ENCODE results near the gene LILRB4.
A peak's percentile ranks its signal among the peaks of the same experiment; 100 is the strongest.
"Not testable (repeated sequence)": the region's sequence is repeated elsewhere in the genome, so short reads cannot be mapped to it uniquely, and the experiment has no call there.

The LILRB4 gene

GRCh38 chr19:54662730-54663129 lies at the start of gene LILRB4:
Gene LILRB4 (plus strand): TSS chr19:54662985. CDS start chr19:54663034, 49 bp downstream.
- no peak for DNase-seq

GRCh38 chr19:54614726-54615125 lies 48.1 kb upstream of the LILRB4 start:
- no peak for DNase-seq

DNA sequence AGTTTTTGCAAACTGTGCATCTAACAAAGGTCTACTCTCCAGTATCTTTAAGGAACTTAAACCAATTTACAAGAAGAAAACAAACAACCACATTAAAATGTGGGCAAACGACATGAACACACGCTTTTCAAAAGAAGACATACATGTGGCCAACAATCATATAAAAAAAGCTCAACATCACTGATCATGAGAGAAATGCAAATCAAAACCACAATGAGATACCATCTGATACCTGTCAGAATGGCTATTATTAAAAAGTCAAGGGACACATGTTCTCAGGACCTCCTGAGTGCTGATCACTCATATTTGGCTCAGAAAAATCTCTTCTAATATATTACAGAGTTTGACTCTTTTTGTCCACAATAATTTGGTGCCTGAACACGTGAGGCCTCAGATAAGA lies 46.7 kb upstream of the LILRB4 start:
- DNase-seq = no peak

DNA sequence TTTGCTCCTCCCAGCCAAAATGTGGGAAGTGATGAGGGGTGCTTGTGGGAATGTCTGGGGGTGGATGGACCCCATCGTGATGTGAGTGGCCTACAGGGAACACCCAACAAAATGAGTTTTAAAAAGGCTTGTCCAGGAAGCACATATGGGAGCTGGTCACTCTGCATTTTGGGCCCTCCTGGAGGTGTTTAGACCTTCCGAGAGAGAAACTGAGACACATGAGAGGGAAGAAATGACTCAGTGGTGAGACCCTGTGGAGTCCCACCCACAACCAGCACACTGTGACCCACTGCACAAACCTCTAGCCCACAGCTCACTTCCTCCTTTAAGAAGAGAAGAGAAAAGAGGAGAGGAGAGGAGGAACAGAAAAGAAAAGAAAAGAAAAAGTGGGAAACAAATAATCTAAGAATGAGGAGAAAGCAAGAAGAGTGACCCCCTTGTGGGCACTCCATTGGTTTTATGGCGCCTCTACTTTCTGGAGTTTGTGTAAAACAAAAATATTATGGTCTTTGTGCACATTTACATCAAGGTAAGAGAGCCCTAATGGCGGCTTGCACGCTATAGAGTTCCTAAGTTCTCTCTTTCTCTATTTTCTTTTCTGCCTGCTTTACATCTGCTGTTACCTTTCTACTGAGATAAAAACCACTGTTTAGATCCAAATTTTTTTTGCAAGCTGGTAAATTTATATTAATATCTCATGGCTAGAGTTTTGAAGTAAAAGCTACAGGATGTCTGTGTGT lies 45.8 kb upstream of the LILRB4 start:
- DNase-seq = no peak

GRCh38 chr19:54620464-54620863 lies 42.3 kb upstream of the LILRB4 start:
- no peak for DNase-seq

GRCh38 chr19:54622431-54622830 lies 40.4 kb upstream of the LILRB4 start:
- DNase-seq = no peak

DNA sequence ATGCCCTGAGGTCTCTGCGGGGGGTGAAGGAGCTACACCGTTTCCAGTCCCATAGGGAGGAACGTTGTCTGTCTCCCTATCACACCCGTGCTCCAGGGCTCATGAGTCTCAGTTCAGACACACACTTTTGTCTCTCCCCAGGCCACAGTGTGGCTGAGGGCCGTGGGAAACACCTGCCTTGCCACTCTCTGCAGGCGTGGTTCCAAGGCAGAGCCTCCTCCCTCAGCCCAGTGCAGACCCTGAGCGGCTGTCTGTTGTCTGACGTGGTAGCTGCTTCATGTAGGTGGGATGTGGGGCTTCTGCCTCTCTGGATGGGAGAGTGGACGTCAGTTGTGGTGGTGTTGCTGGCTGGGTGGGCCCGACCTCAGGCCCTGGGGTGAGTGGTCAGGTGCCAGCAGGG lies 38.6 kb upstream of the LILRB4 start:
- DNase-seq = peak; percentile 3

- DNase-seq = not testable (repeated sequence)
These were observed 37.7 kb upstream of the LILRB4 start for GRCh38 chr19:54624934-54625730.

DNA sequence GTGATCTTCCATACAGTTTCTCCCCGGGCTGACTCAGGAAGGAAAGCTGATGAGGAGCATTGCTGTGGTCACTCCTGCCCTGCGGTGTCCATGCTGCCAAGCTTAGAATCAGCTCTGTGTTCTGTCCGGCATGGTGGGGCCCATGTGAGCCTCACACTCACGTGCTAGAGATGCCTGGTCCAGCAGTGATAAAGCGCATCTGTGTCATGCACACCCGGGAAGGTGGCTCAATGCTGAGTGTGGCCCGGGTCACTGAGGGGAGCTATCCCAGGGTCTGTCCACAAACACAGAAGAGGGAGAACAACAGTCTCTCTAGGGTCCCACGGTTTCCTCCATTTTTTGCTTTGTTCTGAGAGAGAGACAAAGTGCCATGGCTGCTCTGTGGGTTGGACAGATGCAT lies 36.0 kb upstream of the LILRB4 start:
- no peak for DNase-seq

- not testable (repeated sequence) for DNase-seq
These were observed 34.9 kb upstream of the LILRB4 start for GRCh38 chr19:54627912-54628311.

DNA sequence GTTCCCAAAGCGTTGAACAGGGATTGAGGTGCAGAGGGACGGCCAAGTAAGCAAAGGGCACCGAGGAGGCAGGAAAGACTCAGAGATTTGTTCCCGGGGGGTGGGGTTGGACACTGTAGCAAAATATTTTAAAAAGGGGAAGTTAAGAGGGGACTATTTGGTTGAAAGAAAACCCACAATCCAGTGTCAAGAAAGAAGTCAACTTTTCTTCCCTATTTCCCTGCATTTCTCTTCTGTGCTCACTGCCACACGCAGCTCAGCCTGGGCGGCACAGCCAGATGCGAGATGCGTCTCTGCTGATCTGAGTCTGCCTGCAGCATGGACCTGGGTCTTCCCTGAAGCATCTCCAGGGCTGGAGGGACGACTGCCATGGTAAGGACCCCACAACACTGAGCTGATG lies 32.5 kb upstream of the LILRB4 start, which contains the start of gene LILRB1:
TSS of gene LILRB1 (plus strand) at position 223 of the 400 bp plus-strand sequence. CDS start 590 bp downstream, outside the sequence.
- DNase-seq = not testable (repeated sequence)

DNA sequence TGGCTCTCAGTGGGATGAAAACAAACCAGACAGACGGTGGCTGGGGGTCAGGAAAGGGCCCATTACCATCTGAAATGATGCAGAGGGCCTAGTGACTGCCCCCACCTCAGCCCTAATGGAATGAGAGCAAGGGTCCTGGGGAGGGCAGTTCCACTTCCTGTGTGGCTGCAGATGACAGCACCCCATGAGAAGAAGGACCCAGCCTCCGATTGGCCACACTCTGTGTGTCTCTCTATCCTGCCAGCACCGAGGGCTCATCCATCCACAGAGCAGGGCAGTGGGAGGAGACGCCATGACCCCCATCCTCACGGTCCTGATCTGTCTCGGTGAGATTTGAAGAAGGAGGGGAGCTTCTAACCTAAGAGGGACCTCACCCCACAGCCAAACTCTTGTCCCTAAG lies 32.0 kb upstream of the LILRB4 start:
- no peak for DNase-seq

DNA sequence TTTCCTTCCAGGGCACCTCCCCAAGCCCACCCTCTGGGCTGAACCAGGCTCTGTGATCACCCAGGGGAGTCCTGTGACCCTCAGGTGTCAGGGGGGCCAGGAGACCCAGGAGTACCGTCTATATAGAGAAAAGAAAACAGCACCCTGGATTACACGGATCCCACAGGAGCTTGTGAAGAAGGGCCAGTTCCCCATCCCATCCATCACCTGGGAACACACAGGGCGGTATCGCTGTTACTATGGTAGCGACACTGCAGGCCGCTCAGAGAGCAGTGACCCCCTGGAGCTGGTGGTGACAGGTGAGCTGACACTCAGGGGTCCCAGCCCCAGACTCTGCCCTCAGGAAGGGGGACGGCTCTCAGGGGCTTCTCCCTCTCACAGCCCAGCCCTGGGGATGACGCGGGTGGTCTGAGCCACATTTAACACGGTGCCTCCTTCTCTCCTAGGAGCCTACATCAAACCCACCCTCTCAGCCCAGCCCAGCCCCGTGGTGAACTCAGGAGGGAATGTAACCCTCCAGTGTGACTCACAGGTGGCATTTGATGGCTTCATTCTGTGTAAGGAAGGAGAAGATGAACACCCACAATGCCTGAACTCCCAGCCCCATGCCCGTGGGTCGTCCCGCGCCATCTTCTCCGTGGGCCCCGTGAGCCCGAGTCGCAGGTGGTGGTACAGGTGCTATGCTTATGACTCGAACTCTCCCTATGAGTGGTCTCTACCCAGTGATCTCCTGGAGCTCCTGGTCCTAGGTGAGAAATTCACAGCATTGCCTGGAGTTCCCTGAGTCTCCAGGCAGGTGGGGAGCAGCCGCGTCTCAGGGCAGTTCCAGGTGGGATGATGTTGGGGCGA lies 31.1 kb upstream of the LILRB4 start:
- not testable (repeated sequence) for DNase-seq

DNA sequence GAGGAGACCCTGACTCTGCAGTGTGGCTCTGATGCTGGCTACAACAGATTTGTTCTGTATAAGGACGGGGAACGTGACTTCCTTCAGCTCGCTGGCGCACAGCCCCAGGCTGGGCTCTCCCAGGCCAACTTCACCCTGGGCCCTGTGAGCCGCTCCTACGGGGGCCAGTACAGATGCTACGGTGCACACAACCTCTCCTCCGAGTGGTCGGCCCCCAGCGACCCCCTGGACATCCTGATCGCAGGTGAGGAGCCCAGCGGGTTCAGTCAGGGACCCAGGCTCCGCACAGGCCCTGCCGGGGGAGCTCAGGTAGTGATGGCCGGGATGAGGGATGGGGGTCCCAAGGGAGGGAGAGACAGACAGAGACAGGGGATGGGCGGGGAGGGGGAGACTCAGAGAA lies 30.3 kb upstream of the LILRB4 start:
- DNase-seq = not testable (repeated sequence)

GRCh38 chr19:54633401-54633800 lies 29.4 kb upstream of the LILRB4 start:
- DNase-seq = no peak

DNA sequence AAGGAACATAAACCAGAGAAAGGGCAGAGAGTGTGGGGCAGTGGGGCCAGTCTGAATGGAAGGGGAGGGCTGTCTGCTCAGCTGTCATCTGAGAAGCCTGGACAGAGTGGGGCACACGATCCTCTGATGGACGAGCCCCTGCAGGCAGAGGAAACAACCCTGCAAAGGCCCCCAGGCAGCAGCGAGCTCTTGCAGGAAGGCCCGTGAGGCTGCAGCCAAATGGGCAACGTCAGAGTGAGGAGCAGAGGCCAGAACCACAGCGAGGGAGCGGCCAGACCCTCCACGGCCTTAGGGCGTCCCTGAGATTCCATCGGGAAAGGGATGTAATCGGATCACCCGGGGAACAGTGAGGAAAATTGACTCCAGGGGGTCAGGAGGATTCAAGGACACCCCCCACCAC lies 26.7 kb upstream of the LILRB4 start:
- not testable (repeated sequence) for DNase-seq

DNA sequence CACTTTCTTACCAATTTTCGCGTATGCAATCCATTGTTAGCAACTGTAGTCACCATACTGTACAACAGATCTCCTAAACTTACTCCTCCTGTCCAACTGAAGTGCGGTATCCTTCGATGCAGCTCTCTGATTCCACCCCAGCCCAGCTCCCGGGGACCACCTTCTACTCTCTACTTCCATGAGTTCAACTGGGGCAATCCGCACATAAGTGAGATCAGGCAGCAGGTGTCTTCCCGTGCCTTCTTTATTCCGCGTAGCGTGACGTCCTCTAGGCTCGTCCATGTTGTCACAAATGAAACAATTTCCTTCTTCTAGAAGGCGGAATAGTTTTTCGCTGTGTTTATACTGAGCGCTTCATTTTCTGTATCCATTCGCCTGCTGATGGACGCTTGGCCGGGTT lies 24.1 kb upstream of the LILRB4 start:
- no peak for DNase-seq

DNA sequence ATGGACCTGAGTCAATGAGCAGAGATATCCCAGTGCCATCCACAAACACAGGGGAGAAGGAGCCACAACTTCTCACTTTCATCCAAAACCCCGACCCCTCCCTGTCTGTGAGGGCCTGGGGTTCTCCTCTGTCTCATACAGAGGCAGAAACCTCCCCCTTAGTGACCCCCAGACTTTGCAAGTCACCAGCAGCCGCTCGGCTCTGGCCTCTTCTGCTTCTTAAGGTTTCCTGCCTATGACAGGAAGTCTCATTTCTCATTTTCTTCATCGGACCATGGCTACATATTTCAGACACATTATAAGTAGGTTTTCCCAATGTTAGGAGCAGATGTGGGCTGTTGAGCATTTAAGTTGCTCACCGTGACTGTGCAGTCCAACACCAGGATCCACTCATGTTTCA lies 19.8 kb upstream of the LILRB4 start:
- DNase-seq = not testable (repeated sequence)

DNA sequence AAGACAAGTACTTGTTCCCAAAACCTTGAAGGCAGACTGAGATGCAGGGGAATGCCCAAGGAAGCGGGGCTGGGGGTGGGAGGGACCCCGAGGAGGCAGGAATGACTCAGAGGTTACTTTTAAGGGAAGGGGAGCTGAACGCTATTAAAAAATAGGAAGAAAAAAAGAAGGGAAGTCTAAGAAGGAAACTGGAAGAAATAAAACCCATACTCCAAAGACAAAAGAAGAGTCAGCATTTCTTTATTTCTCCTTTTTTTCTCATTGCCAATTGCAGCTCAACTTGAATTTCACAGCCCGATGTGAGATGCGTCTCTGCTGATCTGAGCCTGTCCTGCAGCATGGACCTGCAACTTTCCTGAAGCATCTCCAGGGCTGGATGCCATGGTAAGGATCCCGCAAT lies 19.2 kb upstream of the LILRB4 start:
- DNase-seq = not testable (repeated sequence)

GRCh38 chr19:54644056-54644455 lies 18.7 kb upstream of the LILRB4 start:
- no peak for DNase-seq

GRCh38 chr19:54646331-54646841 lies 16.4 kb upstream of the LILRB4 start:
- no peak for DNase-seq

DNA sequence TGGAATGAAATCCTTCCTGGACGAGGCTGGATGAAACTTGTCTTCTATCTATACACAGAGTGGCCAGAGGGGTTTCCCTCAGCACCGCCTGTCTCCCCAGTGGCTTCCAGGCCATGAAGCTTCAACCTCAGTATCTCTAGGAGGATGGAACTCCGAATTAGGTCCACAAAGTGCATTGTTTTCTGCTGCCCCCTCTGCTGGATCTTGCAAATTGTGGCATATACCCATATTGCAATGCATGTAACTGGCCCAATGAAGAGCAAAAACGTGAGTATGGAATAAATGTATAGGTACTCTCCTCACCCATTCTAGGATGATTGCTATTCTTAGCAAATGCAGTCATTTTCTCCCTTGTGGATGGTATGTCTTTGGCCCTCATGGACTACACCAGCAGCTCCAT lies 14.7 kb upstream of the LILRB4 start:
- no peak for DNase-seq

DNA sequence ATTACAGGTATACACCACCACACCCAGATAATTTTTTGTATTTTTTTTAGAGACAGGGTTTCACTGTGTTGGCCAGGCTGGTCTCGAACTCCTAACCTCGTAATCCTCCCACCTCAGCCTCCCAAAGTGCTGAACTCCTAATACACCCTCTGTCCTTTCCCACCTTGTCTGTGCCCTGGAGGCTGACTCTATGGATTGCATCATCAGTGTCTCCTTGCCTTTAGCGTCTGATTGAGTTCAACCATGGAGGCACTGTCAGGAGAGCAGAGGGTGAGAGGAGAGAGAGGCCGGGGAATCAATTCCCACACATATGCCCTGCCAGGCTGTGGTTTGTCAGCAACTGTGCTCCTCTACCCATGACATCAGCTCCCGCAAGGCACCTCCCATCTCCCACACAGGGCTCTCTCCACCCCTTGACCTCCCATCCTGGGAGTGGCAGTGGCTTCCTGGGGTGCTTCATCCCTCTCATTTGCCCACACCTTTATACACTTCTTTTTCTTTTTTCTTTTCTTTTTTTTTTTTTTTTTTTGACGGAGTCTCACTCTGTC lies 12.6 kb upstream of the LILRB4 start:
- no peak for DNase-seq
